Renal pelvis (tissue), 4 donors: ENCODE results near the gene SLC49A3. TPM values are rescaled to one million over a fixed set of nuclear protein-coding genes. Genes with fewer than 3 reads are reported as not detected.
"Not testable (repeated sequence)": the region's sequence is repeated elsewhere in the genome, so short reads cannot be mapped to it uniquely, and the experiment has no call there.

Source experiments
- DNase-seq: peaks from one replicate; pipeline ENCODE4 v3.0.0-alpha.2; 2013
- polyA plus RNA-seq, 3 donors: library from polyadenylated mRNA; unstranded; fragments of 120-200 nt; gene quantifications; one replicate each; pipeline ENCODE4 v1.2.1, GENCODE V29; 2013; ENCODE audit not compliant: insufficient read length in 3 of 3

Gene SLC49A3
- polyA plus RNA-seq, 3 donors, result 4.1 to 7.8 (median 7.4) TPM

DNA sequence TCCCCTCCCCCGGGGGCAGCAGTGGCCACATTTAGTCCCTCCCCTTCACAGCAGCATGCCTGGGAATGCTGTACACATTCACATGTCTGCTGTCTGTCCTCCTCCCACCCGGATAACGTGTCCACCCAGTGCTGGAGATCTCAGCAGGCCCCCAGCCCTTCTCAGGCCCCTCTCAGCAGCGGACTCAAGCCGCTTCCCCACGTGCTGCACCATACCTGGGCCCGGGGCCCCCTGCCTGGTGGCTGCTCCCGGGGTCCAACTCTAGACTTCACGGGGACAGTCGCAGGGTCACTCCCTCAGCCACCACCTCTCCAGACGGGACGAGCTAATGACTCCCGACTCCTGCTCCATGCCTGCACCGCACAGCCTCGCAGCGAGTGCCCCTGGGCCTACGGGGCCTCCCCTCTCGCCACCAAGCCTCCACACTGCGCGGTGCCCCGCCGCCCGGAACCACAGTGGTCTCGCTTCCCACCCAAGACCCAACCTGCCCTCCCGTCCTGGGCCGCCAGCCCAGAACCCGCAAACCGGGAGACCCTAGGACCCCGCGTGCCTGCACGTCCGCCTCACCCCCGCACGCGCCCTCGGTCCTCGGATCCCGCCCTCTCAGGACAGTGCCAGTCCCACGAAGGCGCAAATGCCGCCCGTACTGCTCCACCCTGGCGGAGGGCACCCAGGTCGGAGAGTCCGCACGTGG is 15.4 kb upstream of the SLC49A3 start:
- no peak for DNase-seq

DNA sequence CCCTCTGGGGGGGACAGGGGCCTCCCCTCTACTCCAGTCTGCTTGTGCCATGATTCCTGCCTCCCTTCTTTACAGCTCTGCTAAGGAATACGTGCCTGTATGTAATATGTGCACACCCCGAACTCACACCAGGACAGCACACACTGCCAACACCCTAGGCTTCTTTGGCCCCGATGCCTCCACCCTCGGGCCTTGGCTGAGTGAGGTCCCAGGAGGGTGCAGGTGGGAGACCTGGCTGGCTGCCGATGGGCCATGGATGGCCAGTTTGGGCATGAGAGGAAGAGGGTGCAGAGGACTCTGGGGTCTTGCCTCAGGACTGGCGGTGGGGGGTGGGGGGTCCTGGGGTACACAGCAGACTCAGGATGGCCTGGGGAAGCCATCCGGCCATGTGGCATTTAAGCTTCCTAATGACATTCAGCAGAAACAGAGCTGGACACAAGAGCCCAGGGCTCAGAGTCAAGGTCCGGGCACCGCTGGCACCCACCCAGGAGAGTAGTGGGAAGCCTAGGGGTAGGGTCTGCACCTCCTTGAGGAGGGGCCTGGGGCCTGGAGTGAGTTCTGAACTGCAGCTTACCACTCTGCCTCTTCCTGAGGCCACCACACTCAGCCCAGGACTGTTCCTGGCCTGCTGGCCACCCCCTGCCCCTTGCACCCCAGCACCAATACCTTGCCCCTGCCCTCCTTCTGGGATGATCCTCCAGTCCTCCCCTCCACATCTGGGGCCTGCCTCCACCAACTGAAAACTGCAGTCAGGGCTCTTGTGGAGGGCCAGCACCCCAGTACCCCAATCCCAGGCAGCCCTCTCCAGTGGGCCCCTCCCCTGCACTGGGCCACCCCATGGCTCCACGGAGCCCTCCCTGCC is 14.6 kb upstream of the SLC49A3 start:
- DNase-seq, result no peak

- no peak for DNase-seq
These were observed 13.7 kb upstream of the SLC49A3 start for GRCh38 chr4:702618-703048.

DNA sequence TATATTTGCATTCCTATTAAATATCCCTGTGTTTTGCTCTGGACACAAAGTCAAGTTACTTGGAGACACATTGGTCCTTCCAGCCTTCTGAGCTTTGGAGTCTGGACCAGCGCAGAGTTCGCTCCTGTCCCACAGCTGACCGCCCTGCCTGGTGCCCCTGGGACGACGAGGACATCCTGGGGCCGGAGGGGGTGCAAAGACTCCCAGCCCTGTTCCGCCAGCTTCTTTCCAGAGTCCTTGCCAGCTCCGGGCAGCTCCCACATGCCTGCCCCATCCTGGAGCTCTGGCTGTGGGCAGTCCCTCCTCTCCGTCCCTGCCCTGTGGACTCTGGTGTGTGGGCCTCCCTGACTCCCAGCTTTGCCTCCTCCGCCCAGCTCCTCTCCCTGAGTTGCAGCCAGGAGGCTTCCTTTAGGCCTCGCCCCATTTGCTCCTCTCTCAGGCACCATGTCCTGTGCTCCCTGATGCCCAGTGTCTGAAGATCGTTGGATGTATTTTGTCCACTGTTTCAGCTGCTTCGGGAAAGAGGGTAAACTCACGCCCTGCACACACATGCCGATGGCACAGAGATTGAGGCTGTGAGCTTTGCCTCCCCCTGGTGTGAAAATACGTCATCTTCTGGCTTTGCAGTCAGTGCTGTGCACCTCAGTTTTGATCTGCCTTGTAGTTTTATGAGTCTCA is 11.8 kb upstream of the SLC49A3 start:
- no peak for DNase-seq

- no peak for DNase-seq
These were observed 11.0 kb upstream of the SLC49A3 start for GRCh38 chr4:699816-700580.

DNA sequence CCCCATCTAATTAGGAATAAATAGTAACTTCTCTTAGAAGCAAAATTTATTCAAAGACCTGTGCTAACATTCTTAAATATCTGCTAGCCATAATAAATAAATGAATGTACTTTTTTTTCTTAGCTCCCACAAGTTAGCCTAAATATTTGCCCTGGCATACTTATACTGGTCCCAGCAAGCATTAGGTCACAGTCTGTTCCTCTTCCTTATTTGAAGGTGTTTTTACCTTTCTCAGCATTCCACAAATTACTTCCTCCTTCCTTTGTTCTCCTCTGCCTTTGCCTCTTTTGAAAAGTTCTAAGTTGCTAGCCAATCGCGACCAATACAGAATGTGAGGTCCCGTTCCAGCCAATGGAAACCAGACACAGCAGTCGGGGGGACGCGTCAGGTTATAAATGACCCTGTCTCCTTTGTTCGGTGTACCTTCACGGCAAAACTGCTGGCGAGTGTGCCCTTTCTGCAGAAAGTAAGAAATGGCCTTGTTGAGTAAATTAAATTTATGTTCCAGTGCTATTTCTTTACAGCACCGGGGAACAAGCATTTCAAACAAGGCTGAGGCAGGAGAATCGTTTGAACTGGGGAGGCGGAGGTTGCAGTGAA is 5.5 kb upstream of the SLC49A3 start:
- not testable (repeated sequence) for DNase-seq

- DNase-seq, result no peak
These were observed 4.0 kb upstream of the SLC49A3 start for GRCh38 chr4:692771-693554.

- DNase-seq, result no peak
These were observed 772 bp upstream of the SLC49A3 start for GRCh38 chr4:689723-690122.

GRCh38 chr4:687971-688853 is 739 bp downstream of the SLC49A3 start:
- no peak for DNase-seq

DNA sequence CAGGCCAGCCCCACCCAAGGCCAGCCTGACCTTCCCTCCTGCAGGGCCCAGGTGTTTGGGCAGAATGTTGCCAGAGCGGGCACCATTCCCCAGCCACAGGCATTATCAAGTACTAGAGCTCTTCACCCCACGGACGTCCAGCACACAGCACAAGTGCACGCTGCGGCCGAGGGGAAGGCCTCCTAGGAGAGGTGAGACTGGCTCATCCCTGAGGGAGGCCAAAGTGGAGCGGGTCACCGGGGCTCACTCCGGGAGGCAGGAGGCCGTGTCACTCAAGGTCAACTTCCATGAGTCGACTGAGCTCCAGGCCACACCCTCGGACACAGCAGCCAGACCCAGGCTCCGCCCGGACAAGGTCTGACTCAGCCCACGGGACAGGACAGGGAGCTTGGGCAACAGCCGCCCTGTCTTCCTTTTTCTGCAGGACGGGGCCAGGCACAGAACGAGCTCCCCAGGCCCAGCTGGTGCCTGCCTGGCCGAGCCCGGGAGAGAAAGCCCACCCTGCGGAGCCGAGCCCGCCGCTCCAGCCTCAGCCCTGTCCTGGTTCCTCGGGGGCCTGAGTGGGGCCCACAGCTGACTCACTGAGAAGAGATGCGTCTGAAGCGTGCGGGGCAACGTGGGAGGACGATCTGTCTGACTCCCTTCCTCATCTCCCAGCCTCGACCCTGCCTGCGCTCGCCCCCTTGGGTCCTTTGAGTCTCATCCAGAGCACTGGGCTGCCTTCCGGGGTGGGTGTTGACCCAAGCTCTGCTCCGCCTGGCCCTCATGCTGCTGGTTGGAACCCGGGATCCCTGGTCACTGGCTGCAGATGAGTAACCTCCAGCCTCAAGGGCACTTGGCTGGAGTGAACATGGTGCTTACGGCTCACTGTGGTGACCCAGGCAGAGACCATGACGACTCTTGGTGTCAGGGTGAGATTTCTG is 1.6 kb downstream of the SLC49A3 start:
- DNase-seq, result no peak

DNA sequence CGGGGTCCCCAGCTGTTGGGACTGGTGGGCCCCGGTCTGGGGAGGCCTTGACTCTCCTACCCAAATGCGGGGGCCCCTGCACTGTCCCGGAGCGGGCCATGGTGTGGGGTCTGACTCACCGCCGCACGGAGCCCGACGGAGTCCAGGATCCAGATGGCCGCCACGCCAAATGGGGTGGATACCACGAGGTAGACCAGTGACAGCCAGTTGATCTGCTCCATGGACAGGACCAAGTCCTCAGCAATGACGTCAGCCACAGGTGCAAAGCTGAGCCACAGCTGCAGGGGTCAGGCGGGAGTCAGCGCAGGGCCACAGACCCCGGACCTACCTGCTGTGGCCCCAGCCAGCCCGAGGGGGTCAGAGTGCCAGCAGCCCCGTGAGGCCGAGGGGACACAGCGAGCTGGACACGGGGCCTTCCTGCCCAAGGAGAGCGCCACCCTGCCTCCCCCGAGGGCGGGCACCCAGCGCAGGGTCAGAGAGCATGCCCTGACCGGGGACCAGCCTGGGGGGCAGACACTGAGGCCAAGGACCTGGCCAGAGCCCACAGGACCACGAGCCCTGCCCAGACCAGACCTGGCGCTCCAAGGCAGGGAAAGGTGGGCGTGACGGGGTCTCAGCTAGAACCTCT is 2.4 kb downstream of the SLC49A3 start:
- no peak for DNase-seq

- DNase-seq, result no peak
These were observed 3.1 kb downstream of the SLC49A3 start for GRCh38 chr4:685679-686412.

GRCh38 chr4:684623-685327 is 4.2 kb downstream of the SLC49A3 start:
- no peak for DNase-seq

DNA sequence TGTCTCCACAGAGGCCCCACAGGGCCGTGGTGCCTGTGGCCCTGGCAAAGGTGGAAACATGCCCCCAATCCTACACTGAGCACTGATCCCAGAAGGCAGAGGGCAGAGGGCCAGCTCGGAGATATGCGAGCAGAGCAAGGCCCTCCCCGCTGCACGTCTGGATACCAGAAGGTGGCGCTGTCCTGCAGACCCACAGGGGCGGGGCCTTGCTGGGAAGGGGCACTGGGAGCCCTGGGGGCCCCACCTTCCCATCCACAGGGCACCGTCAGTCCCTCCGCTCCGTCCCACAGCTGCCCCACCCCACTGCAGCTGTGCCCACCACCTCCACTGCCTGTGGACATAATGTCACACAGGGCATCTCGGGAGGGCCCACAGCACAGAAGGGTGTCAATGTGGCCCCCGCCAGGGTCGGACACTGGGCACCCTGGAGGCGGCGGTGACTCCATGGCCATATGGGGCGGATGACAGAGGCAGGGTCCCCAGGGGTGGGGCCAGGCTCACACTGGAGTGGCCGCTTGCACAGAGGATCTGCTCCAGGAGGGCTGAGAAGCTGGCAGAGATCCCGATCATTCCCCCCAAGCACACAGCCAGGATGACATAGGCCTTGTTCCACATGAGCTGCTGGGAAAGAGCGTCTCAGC is 4.8 kb downstream of the SLC49A3 start:
- DNase-seq, result no peak

- no peak for DNase-seq
These were observed 5.6 kb downstream of the SLC49A3 start for GRCh38 chr4:683247-683897.
